Tibial artery (tissue), 4 donors: ENCODE measurements around the gene CHST13.

Experiments used
- DNase-seq, 2 donors: peaks; one replicate each; pipeline ENCODE4 v3.0.0-alpha.2; 2019
- H3K27ac ChIP-seq, 2 donors: fragments of 200-600 bp; sonication (generic) in 1 of 2; 1 replicate in 1 of 2; 2 replicates in 1 of 2; pipeline ENCODE4 v1.5.1; 2018 to 2019; ENCODE audit warnings: mild to moderate bottlenecking in 1 of 2
- H3K27me3 ChIP-seq, 2 donors: fragments of 200-600 bp; sonication (generic) in 1 of 2; one replicate each; pipeline versions ENCODE4 v1.5.1 to v1.6.0; 2016 to 2019
- H3K36me3 ChIP-seq, 3 donors: fragments of 200-600 bp; sonication (generic) in 2 of 3; one replicate each; pipeline ENCODE4 v1.5.1; 2016 to 2019; ENCODE audit warnings: mild to moderate bottlenecking in 2 of 3
- H3K4me1 ChIP-seq, 4 donors: fragments of 200-600 bp; sonication (generic) in 2 of 4; 1 replicate in 3 of 4; 2 replicates in 1 of 4; pipeline ENCODE4 v1.5.1; 2016 to 2019
- H3K4me3 ChIP-seq, 2 donors: fragments of 200-600 bp; sonication (generic) in 1 of 2; 1 replicate in 1 of 2; 2 replicates in 1 of 2; pipeline ENCODE4 v1.5.1; 2018 to 2019; ENCODE audit warnings: mild to moderate bottlenecking in 2 of 2
- H3K9me3 ChIP-seq, 3 donors: fragments of 200-600 bp; sonication (generic) in 1 of 3; one replicate each; pipeline ENCODE4 v1.5.1; 2016 to 2019
- intact Hi-C: fragments of 100-400 bp; cut with DNase I; formaldehyde crosslinking; loops from one replicate; pipeline ENCODE4 v1.15.0; 2023; ENCODE audit warnings: low total_unique reads
- TF ChIP-seq, protein P1 (sequence below), 2 experiments: fragments of 200-600 bp in 1 of 2; fragments of 450-650 bp in 1 of 2; IDR thresholded peaks; one replicate each; pipeline ENCODE4 v1.5.1; 2017 to 2019; ENCODE audit warnings: antibody characterized with exemption in 2 of 2, mild to moderate bottlenecking in 1 of 2, moderate library complexity in 1 of 2

Gene CHST13

DNA sequence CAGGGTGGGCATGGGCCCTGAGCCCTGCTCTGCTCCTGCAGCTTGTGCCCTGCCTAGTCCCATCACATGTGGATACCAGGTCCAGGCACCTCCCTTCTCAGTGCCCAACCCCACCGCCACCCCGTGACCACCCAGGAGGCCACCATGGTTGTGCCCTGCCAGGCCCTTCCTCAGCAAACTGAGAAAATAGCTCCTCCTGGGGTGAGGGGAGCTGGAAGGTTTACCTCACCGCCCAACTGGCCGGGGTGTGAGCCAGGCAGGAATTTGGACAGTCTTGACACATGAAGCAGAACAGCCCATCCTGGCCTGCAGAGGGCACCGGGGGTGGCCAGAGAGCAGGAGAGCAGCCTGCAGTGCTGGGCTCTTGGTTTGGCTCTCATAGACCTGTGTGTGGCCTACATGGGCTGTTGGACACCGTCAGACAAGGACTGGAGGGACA lies 46.2 kb downstream of the CHST13 start:
- no peak for DNase-seq
- no peak overlapping the region for H3K27ac ChIP-seq
- no peaks in the 10 kb centered on the region for H3K4me1 ChIP-seq
- H3K27me3 ChIP-seq: no peaks in the 10 kb centered on the region
- no peaks in the 10 kb centered on the region for H3K9me3 ChIP-seq
- intact Hi-C loops: no loop called here
- H3K4me3 ChIP-seq: no peak overlapping the region
- no peaks in the 10 kb centered on the region for H3K36me3 ChIP-seq
- TF ChIP-seq, protein P1, sequence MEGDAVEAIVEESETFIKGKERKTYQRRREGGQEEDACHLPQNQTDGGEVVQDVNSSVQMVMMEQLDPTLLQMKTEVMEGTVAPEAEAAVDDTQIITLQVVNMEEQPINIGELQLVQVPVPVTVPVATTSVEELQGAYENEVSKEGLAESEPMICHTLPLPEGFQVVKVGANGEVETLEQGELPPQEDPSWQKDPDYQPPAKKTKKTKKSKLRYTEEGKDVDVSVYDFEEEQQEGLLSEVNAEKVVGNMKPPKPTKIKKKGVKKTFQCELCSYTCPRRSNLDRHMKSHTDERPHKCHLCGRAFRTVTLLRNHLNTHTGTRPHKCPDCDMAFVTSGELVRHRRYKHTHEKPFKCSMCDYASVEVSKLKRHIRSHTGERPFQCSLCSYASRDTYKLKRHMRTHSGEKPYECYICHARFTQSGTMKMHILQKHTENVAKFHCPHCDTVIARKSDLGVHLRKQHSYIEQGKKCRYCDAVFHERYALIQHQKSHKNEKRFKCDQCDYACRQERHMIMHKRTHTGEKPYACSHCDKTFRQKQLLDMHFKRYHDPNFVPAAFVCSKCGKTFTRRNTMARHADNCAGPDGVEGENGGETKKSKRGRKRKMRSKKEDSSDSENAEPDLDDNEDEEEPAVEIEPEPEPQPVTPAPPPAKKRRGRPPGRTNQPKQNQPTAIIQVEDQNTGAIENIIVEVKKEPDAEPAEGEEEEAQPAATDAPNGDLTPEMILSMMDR (IDR thresholded peaks at IDR 0.05): no peak

DNA sequence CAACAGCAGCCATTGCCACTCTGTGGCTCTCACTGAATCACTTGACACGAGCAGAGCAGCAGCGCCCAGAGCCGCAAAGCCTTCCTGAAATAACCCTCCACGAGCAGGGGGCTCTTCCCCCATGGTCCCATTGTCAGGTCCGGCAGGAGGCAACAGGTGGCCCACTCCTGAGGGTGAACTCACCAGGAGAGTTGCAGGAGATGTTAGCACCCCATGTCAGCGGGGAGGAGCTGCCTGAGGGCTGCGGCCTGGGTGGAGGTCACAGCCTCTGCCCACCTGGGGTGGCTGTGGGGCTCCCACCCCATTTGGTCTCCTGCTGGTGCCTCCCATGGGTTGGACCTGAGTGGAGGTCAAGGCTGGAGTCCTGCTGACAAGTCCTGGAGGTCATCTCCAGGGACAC lies 47.1 kb downstream of the CHST13 start:
- Histone ChIP-seq H3K27me3 (no peaks in the 10 kb centered on the region), H3K9me3 (no peaks in the 10 kb centered on the region), H3K4me3 (no peak overlapping the region), H3K4me1 (no peaks in the 10 kb centered on the region), H3K36me3 (no peaks in the 10 kb centered on the region), H3K27ac (no peak overlapping the region)
- intact Hi-C loops: no loop called here
- DNase-seq: no peak
- TF ChIP-seq, protein P1 (IDR thresholded peaks at IDR 0.05): no peak

DNA sequence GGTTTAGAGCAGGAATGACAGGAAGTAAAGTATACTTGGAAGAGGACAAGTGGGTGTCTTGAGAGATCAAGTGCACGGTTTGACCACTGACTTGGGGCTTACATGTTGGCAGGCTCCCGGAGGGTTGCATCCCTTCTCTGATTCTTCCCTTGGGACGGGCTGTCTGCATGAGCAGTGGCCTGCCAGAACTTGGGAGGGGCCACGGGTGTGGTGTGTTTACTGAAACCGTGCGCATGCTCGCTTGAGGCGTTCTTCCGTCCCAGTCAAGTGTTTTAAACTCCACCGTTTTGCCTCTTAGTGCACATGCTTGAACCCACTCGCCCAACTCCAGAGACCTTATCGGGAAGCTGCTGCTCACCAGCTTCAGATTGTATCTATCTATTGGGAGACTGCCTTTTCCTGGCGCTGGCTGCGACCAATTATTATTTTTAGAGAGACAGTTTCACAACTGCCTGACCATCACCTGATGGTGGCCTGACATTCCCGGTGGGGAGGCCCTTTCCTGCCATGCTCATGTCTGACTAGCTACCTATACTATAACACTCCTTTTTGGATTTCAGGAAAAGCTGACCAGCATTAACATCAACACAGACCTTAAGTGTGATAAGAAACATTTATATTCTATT lies 49.6 kb downstream of the CHST13 start:
- Histone ChIP-seq H3K27me3 (no peaks in the 10 kb centered on the region), H3K4me3 (no peak overlapping the region), H3K4me1 (no peaks in the 10 kb centered on the region), H3K36me3 (no peaks in the 10 kb centered on the region), H3K27ac (no peak overlapping the region), H3K9me3 (no peaks in the 10 kb centered on the region)
- no peak for DNase-seq
- intact Hi-C loops: no loop called here
- TF ChIP-seq, protein P1 (IDR thresholded peaks at IDR 0.05): no peak

DNA sequence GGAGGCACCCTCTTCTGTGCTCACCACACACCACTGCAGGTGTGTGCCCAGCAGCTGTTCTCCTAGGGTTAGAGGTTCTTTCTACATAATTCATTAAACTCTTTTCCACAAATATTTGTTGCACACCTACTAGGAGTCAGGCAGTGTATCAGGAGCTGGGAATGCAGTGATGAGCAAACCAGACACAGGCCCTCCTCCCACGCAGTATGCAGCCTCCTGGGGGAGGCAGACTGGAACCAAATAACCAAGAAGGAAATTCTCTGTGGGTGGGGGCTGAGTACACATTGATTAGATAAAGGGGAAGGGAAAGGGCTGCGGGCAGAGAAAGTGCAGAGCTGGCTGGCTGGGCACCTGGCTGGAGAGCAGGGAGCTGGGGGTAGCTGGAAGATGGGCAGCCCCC lies 53.3 kb downstream of the CHST13 start:
- no peak overlapping the region for H3K27ac ChIP-seq
- peaks cover 0 to 11% (median 5%) of the 10 kb centered on the region in 3 donors for H3K9me3 ChIP-seq
- intact Hi-C loops: no loop called here
- TF ChIP-seq, protein P1 (IDR thresholded peaks at IDR 0.05): no peak
- H3K4me3 ChIP-seq: no peak overlapping the region
- no peaks in the 10 kb centered on the region for H3K27me3 ChIP-seq
- no peak for DNase-seq
- no peaks in the 10 kb centered on the region for H3K4me1 ChIP-seq
- H3K36me3 ChIP-seq: no peaks in the 10 kb centered on the region

DNA sequence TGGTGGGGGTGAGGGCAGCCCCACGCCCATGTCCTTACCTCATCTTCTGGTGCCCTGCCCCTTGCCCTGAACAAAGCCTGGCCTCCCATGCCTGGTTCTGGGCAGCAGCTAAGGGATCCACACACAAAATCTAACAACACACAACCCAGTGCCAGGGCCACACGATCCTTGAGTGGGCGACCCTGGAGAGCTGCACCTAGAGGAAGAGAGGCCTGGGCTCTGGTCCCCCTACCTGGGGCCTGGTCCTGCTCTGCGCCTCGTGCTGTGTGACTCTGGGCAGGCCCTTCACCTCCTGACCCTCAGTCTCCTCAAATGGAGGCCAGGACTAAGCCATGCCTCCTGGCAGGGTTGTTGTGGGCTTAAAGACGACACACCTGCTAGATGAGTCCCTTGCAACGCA lies 54.7 kb downstream of the CHST13 start:
- Histone ChIP-seq H3K4me3 (no peak overlapping the region), H3K4me1 (no peaks in the 10 kb centered on the region), H3K27me3 (no peaks in the 10 kb centered on the region), H3K36me3 (no peaks in the 10 kb centered on the region), H3K9me3 (peaks cover 0 to 11% (median 5%) of the 10 kb centered on the region in 3 donors), H3K27ac (no peak overlapping the region)
- DNase-seq: no peak
- intact Hi-C loops: no loop called here
- TF ChIP-seq, protein P1 (IDR thresholded peaks at IDR 0.05): no peak

DNA sequence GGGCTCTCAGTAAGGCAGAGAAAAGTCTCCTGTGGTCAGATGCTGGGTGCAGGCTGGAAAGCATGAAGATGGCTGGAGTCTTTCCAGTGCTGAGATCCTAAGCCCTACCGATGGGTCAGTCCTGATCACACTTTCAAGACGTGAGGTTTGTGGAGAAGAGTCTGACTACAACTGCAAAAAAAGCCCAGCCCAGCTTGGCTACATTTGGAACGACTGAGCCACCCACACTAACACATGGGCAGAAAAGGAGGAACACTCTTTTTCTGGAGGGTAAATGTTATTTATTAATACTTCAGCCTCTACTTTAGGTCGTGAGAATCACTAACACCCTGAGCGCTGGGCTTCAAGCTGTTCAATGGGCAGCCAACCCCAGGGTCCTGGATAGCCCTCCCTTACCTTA lies 56.8 kb downstream of the CHST13 start:
- Histone ChIP-seq H3K27me3 (no peaks in the 10 kb centered on the region), H3K27ac (no peak overlapping the region), H3K4me3 (no peak overlapping the region), H3K36me3 (no peaks in the 10 kb centered on the region), H3K4me1 (no peaks in the 10 kb centered on the region), H3K9me3 (peaks cover 0 to 11% (median 5%) of the 10 kb centered on the region in 3 donors)
- intact Hi-C loops: no loop called here
- DNase-seq: no peak
- TF ChIP-seq, protein P1 (IDR thresholded peaks at IDR 0.05): no peak
